Measurements from ENCODE around the gene HAUS7.

GRCh38 chrX:153499341-153499740 is 29.0 kb upstream of the HAUS7 start:
- TF ChIP-seq CTCF (IDR thresholded peaks at IDR 0.05) (no peak), POLR2A (IDR thresholded peaks at IDR 0.05) (no peak)

All from Peyer's patch (tissue), 4 donors.